Measurements from ENCODE around the gene SMIM9.

DNA sequence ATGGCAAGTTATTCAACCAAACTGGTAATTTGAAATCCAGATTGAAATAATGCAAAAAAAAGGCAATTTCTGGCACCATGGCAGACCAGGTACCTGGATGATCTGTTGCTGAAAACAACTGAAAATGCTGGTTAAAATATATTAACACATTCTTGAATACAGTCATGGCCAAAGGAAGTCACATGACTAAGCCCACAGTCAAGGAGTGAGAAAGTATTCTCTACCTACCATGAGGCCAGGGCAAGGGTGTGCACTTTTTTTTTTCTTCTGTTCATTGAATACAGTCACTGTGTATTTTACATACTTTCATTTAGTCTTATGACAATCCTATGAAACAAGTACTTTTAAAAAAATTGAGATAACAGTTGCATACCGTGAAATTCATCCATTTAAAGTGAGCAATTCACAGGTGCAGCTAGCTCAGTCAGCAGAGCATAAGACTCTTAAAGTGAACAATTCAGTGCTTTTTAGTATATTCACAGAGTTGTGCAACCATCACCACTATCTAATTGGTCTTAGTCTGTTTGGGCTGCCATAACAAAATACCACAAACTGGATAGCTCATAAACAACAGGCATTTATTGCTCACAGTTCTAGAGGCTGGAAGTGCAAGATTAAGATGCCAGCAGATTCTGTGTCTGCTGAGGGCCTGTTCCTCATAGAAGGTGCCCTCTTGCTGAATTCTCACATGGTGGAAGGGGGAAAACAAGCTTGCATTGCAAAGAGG is 24.4 kb downstream of the SMIM9 start:
- TF ChIP-seq, protein P1, sequence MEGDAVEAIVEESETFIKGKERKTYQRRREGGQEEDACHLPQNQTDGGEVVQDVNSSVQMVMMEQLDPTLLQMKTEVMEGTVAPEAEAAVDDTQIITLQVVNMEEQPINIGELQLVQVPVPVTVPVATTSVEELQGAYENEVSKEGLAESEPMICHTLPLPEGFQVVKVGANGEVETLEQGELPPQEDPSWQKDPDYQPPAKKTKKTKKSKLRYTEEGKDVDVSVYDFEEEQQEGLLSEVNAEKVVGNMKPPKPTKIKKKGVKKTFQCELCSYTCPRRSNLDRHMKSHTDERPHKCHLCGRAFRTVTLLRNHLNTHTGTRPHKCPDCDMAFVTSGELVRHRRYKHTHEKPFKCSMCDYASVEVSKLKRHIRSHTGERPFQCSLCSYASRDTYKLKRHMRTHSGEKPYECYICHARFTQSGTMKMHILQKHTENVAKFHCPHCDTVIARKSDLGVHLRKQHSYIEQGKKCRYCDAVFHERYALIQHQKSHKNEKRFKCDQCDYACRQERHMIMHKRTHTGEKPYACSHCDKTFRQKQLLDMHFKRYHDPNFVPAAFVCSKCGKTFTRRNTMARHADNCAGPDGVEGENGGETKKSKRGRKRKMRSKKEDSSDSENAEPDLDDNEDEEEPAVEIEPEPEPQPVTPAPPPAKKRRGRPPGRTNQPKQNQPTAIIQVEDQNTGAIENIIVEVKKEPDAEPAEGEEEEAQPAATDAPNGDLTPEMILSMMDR (conservative IDR thresholded peaks at IDR 0.05; ENCODE audit: low read length) = no peak
- TF ChIP-seq EZH2phosphoT487 (IDR thresholded peaks at IDR 0.05; ENCODE audit: borderline replicate concordance) = no peak
